ENCODE measurements around the gene KCNE4. TPM values are rescaled to one million over a fixed set of nuclear protein-coding genes. Genes with fewer than 3 reads are reported as not detected.

KCNE4 gene
- total RNA-seq, 1 donor from 2014 or later = 0.27 TPM

DNA sequence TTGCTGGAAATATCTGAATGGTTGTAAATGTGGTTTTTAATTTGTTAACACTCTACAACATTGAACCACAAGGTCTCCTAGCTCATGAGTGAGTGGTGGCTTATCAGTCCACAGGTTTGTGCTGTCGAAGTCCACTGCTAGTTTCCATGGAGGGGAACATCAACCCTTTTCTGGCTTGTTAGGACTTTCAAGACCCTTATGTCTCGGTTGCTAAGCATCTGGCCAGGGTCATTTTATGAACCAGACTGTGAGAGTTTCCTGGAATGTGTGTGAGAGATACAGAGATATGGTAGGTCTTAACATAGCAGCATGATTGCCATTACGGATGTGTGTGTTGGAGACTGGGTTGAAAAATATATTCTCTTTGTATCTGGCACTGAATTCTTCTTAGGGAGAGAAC is 36.9 kb downstream of the KCNE4 start:
- Histone ChIP-seq H3K4me1 (ENCODE audit: insufficient read depth, low read length) (peaks cover 5% of the 10 kb centered on the region), H2AFZ (ENCODE audit: low read depth, low read length) (no peak overlapping the region), H3K4me2 (ENCODE audit: low read length) (no peak overlapping the region), H3K79me2 (ENCODE audit: insufficient read depth, low read length) (no peaks in the 10 kb centered on the region), H3K9me3 (ENCODE audit: insufficient read depth, low read depth, low read length) (no peaks in the 10 kb centered on the region), H3K27me3 (ENCODE audit: insufficient read depth, low read length) (no peaks in the 10 kb centered on the region), H3K4me3 (ENCODE audit: insufficient read depth, low read depth, low read length) (no peak overlapping the region), H4K20me1 (ENCODE audit: insufficient read depth, low read length) (no peaks in the 10 kb centered on the region), H3K9ac (ENCODE audit: low read length) (no peak overlapping the region), H3K36me3 (ENCODE audit: insufficient read depth, low read length) (no peaks in the 10 kb centered on the region), H3K27ac (ENCODE audit: low read depth, low read length) (no peak overlapping the region)
- Mint-ChIP-seq H3K27me3 (ENCODE audit: low read depth, unreplicated experiment) (no peaks in the 10 kb centered on the region), H3K9me3 (ENCODE audit: unreplicated experiment) (peaks cover 9% of the 10 kb centered on the region), H3K4me1 (ENCODE audit: low read depth, unreplicated experiment) (peaks cover 4% of the 10 kb centered on the region), H3K27ac (ENCODE audit: unreplicated experiment) (no peak overlapping the region), H3K4me3 (ENCODE audit: unreplicated experiment) (no peak overlapping the region), H3K36me3 (ENCODE audit: low read depth, unreplicated experiment) (peaks cover 2% of the 10 kb centered on the region)
- no peak for DNase-seq (ENCODE audit: low read depth)
- no peak for TF ChIP-seq EZH2 (IDR thresholded peaks at IDR 0.05; ENCODE audit: insufficient read depth, low read length)
- TF ChIP-seq, protein P1, sequence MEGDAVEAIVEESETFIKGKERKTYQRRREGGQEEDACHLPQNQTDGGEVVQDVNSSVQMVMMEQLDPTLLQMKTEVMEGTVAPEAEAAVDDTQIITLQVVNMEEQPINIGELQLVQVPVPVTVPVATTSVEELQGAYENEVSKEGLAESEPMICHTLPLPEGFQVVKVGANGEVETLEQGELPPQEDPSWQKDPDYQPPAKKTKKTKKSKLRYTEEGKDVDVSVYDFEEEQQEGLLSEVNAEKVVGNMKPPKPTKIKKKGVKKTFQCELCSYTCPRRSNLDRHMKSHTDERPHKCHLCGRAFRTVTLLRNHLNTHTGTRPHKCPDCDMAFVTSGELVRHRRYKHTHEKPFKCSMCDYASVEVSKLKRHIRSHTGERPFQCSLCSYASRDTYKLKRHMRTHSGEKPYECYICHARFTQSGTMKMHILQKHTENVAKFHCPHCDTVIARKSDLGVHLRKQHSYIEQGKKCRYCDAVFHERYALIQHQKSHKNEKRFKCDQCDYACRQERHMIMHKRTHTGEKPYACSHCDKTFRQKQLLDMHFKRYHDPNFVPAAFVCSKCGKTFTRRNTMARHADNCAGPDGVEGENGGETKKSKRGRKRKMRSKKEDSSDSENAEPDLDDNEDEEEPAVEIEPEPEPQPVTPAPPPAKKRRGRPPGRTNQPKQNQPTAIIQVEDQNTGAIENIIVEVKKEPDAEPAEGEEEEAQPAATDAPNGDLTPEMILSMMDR (IDR thresholded peaks at IDR 0.05; ENCODE audit: insufficient read depth, low read depth, low read length) = no peak
- FAIRE-seq = no peak

DNA sequence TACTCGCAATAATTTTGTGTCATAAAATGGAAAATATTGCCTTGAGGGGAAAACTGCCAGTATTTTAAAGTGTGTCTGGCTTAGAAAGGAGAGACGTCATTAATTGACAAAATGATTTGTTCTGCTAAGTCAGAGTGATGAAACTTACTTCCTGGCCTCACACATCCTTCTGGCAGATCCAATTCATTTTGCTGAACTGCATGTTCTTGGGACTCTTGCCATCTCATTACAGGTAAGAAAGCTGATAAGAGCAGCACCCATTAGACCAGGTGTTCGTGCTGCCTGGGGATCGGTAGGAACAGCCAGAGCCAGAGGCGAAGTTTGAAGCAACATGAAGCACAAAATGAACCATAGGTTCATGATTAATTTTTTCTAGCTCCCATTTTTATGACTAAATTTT is 38.0 kb downstream of the KCNE4 start:
- Histone ChIP-seq H3K4me3 (ENCODE audit: insufficient read depth, low read depth, low read length) (no peak overlapping the region), H4K20me1 (ENCODE audit: insufficient read depth, low read length) (no peaks in the 10 kb centered on the region), H3K9me3 (ENCODE audit: insufficient read depth, low read depth, low read length) (no peaks in the 10 kb centered on the region), H3K4me1 (ENCODE audit: insufficient read depth, low read length) (peaks cover 5% of the 10 kb centered on the region), H3K79me2 (ENCODE audit: insufficient read depth, low read length) (no peaks in the 10 kb centered on the region), H3K36me3 (ENCODE audit: insufficient read depth, low read length) (no peaks in the 10 kb centered on the region), H3K4me2 (ENCODE audit: low read length) (no peak overlapping the region), H2AFZ (ENCODE audit: low read depth, low read length) (no peak overlapping the region), H3K27me3 (ENCODE audit: insufficient read depth, low read length) (no peaks in the 10 kb centered on the region), H3K9ac (ENCODE audit: low read length) (no peak overlapping the region), H3K27ac (ENCODE audit: low read depth, low read length) (no peak overlapping the region)
- TF ChIP-seq EZH2 (IDR thresholded peaks at IDR 0.05; ENCODE audit: insufficient read depth, low read length) = no peak
- TF ChIP-seq, protein P1 (IDR thresholded peaks at IDR 0.05; ENCODE audit: insufficient read depth, low read depth, low read length) = no peak
- no peak overlapping the region for H3K4me3 Mint-ChIP-seq (ENCODE audit: unreplicated experiment)
- no peak for DNase-seq (ENCODE audit: low read depth)
- H3K9me3 Mint-ChIP-seq (ENCODE audit: unreplicated experiment) = peaks cover 9% of the 10 kb centered on the region
- H3K4me1 Mint-ChIP-seq (ENCODE audit: low read depth, unreplicated experiment) = peaks cover 1% of the 10 kb centered on the region
- H3K27ac Mint-ChIP-seq (ENCODE audit: unreplicated experiment) = no peak overlapping the region
- H3K27me3 Mint-ChIP-seq (ENCODE audit: low read depth, unreplicated experiment) = no peaks in the 10 kb centered on the region
- no peak for FAIRE-seq
- peaks cover 2% of the 10 kb centered on the region for H3K36me3 Mint-ChIP-seq (ENCODE audit: low read depth, unreplicated experiment)

DNA sequence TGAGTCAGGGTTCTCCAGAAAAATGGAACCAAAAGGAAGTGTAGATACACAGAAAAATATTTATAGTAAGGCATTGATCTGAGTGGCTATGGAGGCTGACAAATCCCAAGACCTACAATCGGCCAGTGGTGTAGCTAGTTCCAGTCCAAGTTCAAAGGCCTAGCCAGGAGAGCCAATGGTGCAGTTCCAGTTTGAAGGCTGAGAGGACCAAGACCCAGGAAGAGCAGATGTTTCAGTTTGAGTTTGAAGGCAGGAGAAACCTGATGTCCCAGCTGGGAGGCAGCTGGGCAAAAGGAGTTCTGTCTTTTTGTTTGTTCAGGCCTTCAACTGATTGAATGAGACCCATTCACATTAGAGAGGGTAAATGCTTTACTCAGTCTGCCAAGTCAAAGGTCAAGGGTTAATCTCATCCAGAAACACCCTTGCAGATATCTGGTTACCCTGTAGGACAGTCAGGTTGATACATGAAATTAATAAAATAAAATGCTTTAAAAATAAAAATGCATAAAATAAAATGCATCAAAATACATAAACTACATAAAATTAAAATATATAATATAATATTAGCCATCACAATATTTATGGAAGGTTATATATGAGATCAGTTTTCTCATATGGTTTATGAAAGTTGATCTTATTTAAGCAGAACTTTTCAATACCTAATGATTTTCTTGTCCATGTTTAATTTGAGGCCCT is 38.7 kb downstream of the KCNE4 start:
- H2AFZ ChIP-seq (ENCODE audit: low read depth, low read length) = no peak overlapping the region
- Mint-ChIP-seq H3K27ac (ENCODE audit: unreplicated experiment) (no peak overlapping the region), H3K27me3 (ENCODE audit: low read depth, unreplicated experiment) (no peaks in the 10 kb centered on the region), H3K36me3 (ENCODE audit: low read depth, unreplicated experiment) (peaks cover 2% of the 10 kb centered on the region), H3K9me3 (ENCODE audit: unreplicated experiment) (peaks cover 9% of the 10 kb centered on the region), H3K4me1 (ENCODE audit: low read depth, unreplicated experiment) (peaks cover 1% of the 10 kb centered on the region), H3K4me3 (ENCODE audit: unreplicated experiment) (no peak overlapping the region)
- H3K4me1 ChIP-seq (ENCODE audit: insufficient read depth, low read length) = peaks cover 5% of the 10 kb centered on the region
- H3K27me3 ChIP-seq (ENCODE audit: insufficient read depth, low read length) = no peaks in the 10 kb centered on the region
- no peak overlapping the region for H3K4me2 ChIP-seq (ENCODE audit: low read length)
- no peak for TF ChIP-seq EZH2 (IDR thresholded peaks at IDR 0.05; ENCODE audit: insufficient read depth, low read length)
- TF ChIP-seq, protein P1 (IDR thresholded peaks at IDR 0.05; ENCODE audit: insufficient read depth, low read depth, low read length) = no peak
- no peaks in the 10 kb centered on the region for H3K79me2 ChIP-seq (ENCODE audit: insufficient read depth, low read length)
- FAIRE-seq = no peak
- no peaks in the 10 kb centered on the region for H3K9me3 ChIP-seq (ENCODE audit: insufficient read depth, low read depth, low read length)
- no peak overlapping the region for H3K27ac ChIP-seq (ENCODE audit: low read depth, low read length)
- no peaks in the 10 kb centered on the region for H3K36me3 ChIP-seq (ENCODE audit: insufficient read depth, low read length)
- no peak for DNase-seq (ENCODE audit: low read depth)
- H4K20me1 ChIP-seq (ENCODE audit: insufficient read depth, low read length) = no peaks in the 10 kb centered on the region
- no peak overlapping the region for H3K4me3 ChIP-seq (ENCODE audit: insufficient read depth, low read depth, low read length)
- no peak overlapping the region for H3K9ac ChIP-seq (ENCODE audit: low read length)
